Esophagus muscularis mucosa (tissue), 3 donors: Measurements from ENCODE around the gene SNCA.

ENCODE experiments used
- POLR2A ChIP-seq: fragments of 450-650 bp; IDR thresholded peaks from one replicate; pipeline ENCODE4 v1.6.1; 2017; ENCODE audit warnings: antibody characterized with exemption, moderate library complexity, mild to moderate bottlenecking, low read depth
- POLR2AphosphoS5 ChIP-seq, 2 donors: sonication (generic); formaldehyde crosslinking; IDR thresholded peaks; one replicate each; pipeline ENCODE4 v1.6.1; 2017; ENCODE audit warnings: antibody characterized with exemption in 2 of 2
- TF ChIP-seq, protein P1 (sequence below), 3 experiments: fragments of 200-600 bp in 2 of 3; fragments of 450-650 bp in 1 of 3; sonication (generic) in 2 of 3; IDR thresholded peaks; one replicate each; pipeline ENCODE4 v1.5.1; 2017 to 2019; ENCODE audit warnings: antibody characterized with exemption in 3 of 3, mild to moderate bottlenecking in 2 of 3, moderate library complexity in 1 of 3

DNA sequence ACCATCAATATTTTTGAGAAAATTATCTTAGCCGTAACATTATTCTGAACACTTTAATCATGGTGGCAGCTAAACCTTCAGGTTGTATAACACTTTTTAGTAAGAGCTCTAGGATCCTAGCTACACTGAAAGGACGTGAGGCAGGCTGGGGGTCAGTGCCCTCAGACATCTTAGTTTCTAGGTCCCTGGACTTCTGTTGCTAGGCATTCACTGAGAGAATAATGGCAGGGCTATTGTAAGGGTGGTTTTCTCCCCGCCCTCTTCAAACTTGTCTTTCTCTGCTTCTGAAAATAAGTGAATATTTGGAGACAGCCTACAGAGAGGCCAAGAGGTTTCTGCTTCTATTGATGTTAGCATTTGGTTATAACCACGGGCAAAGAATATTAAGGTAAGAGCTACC is 42.3 kb upstream of the SNCA start:
- TF ChIP-seq, protein P1, sequence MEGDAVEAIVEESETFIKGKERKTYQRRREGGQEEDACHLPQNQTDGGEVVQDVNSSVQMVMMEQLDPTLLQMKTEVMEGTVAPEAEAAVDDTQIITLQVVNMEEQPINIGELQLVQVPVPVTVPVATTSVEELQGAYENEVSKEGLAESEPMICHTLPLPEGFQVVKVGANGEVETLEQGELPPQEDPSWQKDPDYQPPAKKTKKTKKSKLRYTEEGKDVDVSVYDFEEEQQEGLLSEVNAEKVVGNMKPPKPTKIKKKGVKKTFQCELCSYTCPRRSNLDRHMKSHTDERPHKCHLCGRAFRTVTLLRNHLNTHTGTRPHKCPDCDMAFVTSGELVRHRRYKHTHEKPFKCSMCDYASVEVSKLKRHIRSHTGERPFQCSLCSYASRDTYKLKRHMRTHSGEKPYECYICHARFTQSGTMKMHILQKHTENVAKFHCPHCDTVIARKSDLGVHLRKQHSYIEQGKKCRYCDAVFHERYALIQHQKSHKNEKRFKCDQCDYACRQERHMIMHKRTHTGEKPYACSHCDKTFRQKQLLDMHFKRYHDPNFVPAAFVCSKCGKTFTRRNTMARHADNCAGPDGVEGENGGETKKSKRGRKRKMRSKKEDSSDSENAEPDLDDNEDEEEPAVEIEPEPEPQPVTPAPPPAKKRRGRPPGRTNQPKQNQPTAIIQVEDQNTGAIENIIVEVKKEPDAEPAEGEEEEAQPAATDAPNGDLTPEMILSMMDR (IDR thresholded peaks at IDR 0.05), result no peak
- TF ChIP-seq POLR2A (no peak), POLR2AphosphoS5 (IDR thresholded peaks at IDR 0.05) (no peak)
